Stimulated activated CD4-positive, alpha-beta T cell treated with anti-CD3 and anti-CD28 coated beads, Interleukin-15, amount 100 ng/mL, for 48 hours (primary cell): ENCODE measurements around the gene PDCD1.
"Not testable (repeated sequence)": the region's sequence is repeated elsewhere in the genome, so short reads cannot be mapped to it uniquely, and the experiment has no call there.

Experiments used
- DNase-seq, 2 donors: peaks; one replicate each; pipeline ENCODE4 v3.0.0-alpha.2; 2020; ENCODE audit warnings: low read depth in 2 of 2

The PDCD1 gene

GRCh38 chr2:241834527-241835210 lies 24.0 kb downstream of the PDCD1 start:
- no peak for DNase-seq

DNA sequence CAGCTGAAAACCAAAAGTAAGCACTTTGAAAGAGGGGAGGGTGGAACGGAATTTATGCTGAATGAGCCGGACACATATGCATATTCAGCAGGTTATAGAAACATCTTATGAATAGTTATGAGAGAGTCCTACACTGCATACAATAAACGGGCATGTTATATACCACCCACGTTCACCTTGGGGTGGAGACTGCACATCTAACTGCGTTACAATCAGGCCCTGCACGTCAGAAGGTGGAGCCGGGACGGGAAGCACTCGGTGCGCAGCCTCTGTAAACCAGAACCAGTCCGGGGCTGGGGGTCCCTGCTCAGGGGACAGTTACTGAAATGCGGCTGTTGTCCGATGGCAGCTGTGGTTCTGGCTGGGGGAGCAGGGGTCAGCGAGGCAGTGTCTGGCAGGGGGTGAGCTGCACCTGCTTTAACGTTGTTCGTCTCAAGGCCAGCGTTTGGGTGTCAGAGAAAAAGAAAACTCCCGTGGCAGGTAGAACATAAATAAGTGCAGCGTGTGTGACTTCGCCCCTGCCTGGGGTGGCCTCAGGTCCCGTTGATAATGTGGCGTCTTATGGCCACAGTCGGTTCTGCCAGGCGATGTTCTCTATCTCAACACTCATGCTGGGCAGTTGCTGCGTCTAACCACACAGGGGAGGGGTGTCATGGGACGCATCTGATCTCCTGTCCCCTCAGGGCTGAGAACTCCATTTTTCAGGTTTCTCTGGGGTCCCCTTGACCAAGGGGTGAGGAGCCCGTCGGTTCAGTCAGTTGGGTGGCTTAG lies 24.8 kb downstream of the PDCD1 start:
- DNase-seq = not testable (repeated sequence)

GRCh38 chr2:241833101-241833663 lies 25.5 kb downstream of the PDCD1 start:
- no peak for DNase-seq

- no peak for DNase-seq
These were observed 31.3 kb downstream of the PDCD1 start for GRCh38 chr2:241827394-241827793.

- DNase-seq = not testable (repeated sequence)
These were observed 34.9 kb downstream of the PDCD1 start for GRCh38 chr2:241823531-241824437.

DNA sequence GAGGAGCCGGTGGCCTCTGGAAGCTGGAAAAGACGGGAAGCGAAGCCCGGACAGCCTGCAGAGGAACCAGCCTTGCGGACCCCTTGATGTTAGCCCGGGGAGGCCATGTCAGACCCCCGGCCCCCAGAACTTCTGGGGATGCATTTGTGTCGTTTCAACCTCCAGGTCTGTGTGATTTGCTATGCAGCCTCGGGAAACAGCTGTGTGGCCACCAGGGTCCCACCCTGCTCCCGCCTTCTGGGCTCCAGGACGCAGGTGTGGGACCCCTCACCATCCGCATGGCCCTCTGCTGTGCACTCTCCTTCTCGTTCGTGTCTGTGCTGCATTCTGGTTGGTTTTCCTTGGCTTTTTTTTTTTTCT lies 36.5 kb downstream of the PDCD1 start:
- DNase-seq = no peak

GRCh38 chr2:241821460-241822263 lies 37.0 kb downstream of the PDCD1 start:
- no peak for DNase-seq

GRCh38 chr2:241820625-241821384 lies 37.9 kb downstream of the PDCD1 start:
- DNase-seq = no peak

DNA sequence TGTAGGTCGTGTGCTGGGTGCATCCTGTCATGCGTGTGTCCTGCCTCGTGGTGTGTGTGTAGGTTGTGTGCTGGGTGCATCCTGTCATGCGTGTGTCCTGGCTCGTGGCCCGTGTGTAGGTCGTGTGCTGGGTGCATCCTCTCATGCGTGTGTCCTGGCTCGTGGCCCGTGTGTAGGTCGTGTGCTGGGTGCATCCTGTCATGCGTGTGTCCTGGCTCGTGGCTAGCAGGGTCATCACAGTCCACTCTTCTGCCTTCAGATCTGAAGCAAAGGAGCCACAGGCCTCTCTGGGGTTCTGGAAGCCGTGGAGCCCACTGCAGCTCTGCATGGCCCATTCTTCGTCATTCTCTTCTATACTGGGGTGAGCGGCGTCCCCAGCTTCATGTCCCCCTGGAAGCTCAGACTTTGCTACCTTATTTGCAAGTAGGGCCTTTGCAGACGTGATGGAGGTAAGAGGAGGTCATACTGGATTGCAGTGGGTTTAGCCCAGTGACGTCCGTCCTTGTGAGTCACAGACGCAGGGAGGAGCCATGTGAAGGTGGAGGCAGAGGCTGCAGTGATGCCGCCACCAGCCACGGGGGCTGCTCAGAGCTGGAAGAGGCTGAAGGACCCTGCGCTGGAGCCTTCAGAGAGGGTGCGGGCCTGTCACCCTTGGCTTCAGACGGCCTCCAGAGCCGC lies 38.6 kb downstream of the PDCD1 start:
- not testable (repeated sequence) for DNase-seq

- DNase-seq = no peak
These were observed 39.8 kb downstream of the PDCD1 start for GRCh38 chr2:241818943-241819270.

DNA sequence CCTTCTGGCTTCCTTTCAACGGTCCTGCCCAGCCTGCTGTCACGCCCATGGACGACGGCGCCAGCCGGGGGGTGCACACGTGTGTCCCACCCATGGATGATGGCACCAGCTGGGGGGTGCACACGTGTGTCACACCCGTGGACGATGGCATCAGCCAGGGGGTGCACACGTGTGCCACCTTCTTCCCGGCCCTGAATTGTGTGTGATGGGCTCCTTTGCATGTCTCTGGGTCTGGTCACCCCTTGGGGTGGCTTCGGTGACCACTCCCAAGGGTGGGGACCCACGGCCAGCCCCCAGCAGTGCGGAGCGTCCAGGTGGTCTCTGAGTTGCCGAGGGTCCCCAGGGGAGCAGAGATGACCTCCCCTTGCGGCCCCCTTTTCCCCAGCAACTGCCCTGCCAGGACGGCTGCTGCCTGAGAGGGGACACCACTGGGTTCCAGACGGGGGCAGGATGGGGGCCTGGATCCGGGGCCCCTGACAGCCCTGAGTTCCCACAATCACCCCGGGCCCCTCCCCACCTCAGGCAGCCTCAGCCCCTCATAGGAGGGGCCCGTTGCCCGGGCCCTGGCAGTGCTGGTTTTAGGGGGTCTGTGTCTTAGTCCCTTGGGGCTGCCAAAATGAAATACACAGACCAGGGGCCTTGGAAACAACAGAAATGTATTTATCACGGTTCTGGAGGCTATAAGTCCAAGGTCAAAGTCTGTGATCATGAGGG lies 40.3 kb downstream of the PDCD1 start:
- no peak for DNase-seq

GRCh38 chr2:241817821-241818215 lies 40.9 kb downstream of the PDCD1 start:
- DNase-seq = not testable (repeated sequence)

DNA sequence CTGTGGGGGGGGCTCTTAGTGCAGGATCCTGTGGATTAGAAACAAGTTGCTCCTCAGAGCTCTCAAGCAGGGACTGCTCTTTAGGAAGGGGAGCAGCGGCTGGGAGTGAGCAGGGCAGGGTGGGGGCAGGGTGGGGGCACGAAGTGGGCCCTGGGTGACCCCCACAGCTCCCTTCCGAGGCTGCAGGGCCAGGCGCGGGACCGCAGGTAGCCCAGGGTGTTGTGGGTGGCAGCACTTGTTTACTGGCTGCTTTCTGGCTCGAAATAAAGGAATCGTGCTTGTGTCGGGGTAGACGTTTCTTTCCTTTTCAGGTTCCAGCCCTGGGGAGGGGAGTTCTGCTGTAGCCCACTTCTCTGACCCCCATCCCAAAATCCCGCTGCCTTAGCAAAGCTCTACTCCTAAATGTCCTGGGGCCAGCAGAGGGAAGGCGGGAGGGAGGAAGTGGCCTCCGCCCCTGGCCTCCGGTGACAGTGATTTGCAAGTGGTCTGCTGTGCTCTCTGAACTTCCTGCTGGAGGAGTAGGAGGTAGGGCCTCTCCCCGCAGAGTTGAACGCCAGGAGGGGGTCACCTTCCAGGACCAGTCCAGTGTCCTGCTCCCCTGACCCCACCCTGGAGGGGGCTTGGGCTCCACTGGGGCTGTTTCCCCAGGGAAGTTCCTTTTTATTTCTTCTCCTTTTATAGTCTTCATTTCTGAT lies 41.4 kb downstream of the PDCD1 start:
- DNase-seq = no peak

DNA sequence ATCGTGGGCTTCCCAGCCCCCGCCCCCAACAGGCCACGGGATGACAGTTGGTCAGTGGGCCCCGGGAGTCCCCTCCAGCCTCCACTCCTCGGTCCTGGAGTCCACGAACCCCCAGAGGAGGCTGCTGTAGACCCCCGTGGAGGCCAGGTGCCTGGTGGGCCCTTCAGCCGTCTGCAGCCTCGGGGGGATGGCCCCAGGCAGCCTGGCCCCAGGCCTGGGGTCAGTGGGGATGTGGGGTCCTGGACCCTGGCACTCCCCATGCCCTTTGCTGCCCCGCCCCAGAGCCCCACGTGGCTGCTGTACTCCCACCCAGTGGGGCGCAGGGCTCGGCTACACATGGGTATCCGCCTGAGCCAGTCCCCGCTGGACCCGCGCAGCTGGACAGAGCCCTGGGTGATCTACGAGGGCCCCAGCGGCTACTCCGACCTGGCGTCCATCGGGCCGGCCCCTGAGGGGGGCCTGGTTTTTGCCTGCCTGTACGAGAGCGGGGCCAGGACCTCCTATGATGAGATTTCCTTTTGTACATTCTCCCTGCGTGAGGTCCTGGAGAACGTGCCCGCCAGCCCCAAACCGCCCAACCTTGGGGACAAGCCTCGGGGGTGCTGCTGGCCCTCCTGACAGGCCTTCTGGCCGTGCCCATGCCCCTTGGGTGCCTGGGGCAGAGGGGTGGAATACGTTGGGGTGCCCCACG lies 42.1 kb downstream of the PDCD1 start:
- no peak for DNase-seq

DNA sequence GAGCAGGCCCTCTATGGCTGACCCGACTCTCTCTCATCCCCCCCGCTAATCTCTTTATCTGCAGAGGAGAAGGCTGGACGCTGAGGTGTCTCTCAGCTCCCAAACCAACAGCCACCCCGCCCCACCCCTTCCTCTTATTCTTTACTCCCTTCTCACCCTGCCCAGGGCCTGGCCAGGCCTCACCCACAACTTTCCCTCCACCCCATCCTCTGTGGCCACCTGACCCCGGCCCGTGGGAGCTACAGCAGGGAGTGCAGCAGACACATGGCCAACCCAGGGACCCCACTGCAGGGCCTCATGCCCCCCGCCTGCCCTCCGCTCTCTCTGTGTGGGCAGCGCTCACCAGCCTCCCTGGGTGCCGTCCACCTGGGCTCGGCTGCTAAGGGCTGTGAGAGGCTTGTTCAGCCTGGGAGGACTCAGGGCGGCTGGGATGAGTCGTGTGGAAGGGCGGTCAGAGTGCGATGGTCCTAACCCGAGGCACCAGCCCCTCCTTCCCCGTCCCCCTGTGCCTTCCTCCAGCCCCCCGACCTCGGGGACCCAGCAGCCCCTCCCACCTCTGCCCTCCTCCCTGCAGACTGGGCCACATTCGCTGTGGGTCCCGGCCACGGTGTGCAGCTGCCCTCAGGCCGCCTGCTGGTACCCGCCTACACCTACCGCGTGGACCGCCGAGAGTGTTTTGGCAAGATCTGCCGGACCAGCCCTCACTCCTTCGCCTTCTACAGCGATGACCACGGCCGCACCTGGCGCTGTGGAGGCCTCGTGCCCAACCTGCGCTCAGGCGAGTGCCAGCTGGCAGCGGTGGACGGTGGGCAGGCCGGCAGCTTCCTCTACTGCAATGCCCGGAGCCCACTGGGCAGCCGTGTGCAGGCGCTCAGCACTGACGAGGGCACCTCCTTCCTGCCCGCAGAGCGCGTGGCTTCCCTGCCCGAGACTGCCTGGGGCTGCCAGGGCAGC lies 42.9 kb downstream of the PDCD1 start:
- DNase-seq = no peak

GRCh38 chr2:241814643-241815476 lies 43.8 kb downstream of the PDCD1 start:
- no peak for DNase-seq
